Upper lobe of left lung (tissue), 6 donors: ENCODE results near the gene GLIPR2. TPM values are rescaled to one million over a fixed set of nuclear protein-coding genes. Genes with fewer than 3 reads are reported as not detected.
A peak's percentile ranks its signal among the peaks of the same experiment; 100 is the strongest.

Experiments
- ATAC-seq, 2 donors: fragments of 200-7000 bp; cut with Tn5 transposase; one replicate each; pipeline ENCODE4 v1.9.1; 2022; ENCODE audit warnings: mild to moderate bottlenecking in 2 of 2, moderate library complexity in 2 of 2; ENCODE audit not compliant: low FRiP score in 2 of 2
- DNase-seq, 2 donors: peaks; one replicate each; pipeline ENCODE4 v3.0.0-alpha.2; 2019 to 2020
- H3K27ac ChIP-seq, 4 donors: fragments of 200-600 bp; sonication (generic); one replicate each; pipeline ENCODE4 v1.5.1; 2016 to 2019
- H3K27me3 ChIP-seq, 4 donors: fragments of 200-600 bp; sonication (generic); one replicate each; pipeline ENCODE4 v1.5.1; 2017 to 2019
- H3K36me3 ChIP-seq, 4 donors: fragments of 200-600 bp; sonication (generic); one replicate each; pipeline ENCODE4 v1.5.1; 2016 to 2019
- H3K4me1 ChIP-seq, 4 donors: fragments of 200-600 bp; sonication (generic); one replicate each; pipeline ENCODE4 v1.5.1; 2018 to 2019
- H3K4me3 ChIP-seq, 4 donors: fragments of 200-600 bp; sonication (generic); one replicate each; pipeline ENCODE4 v1.5.1; 2017 to 2019; ENCODE audit warnings: mild to moderate bottlenecking in 2 of 4, moderate library complexity in 1 of 4
- H3K9me3 ChIP-seq, 4 donors: fragments of 200-600 bp; sonication (generic); one replicate each; pipeline ENCODE4 v1.5.1; 2018 to 2019
- CTCF ChIP-seq, 6 experiments: fragments of 450-650 bp in 4 of 6; fragments of 200-600 bp in 2 of 6; sonication (generic) in 2 of 6; IDR thresholded peaks; one replicate each; pipeline ENCODE4 v1.5.1; 2016 to 2019; ENCODE audit warnings: antibody characterized with exemption in 6 of 6
- EP300 ChIP-seq, 4 donors: sonication (generic); formaldehyde crosslinking; IDR thresholded peaks; one replicate each; pipeline ENCODE4 v1.5.1; 2017; ENCODE audit warnings: antibody characterized with exemption in 4 of 4, control low read depth in 2 of 4
- POLR2A ChIP-seq, 4 donors: fragments of 450-650 bp; IDR thresholded peaks; one replicate each; pipeline ENCODE4 v1.5.1; 2016 to 2017; ENCODE audit warnings: antibody characterized with exemption in 4 of 4, mild to moderate bottlenecking in 2 of 4
- POLR2AphosphoS5 ChIP-seq, 2 donors: sonication (generic); formaldehyde crosslinking; IDR thresholded peaks; one replicate each; pipeline ENCODE4 v1.5.1; 2017; ENCODE audit warnings: antibody characterized with exemption in 2 of 2
- WGBS, 2 donors: methylation state at CpG; one replicate each; pipeline ENCODE4 v1.1.5; 2017 to 2018; 5-methylcytosine and 5-hydroxymethylcytosine counted together
- total RNA-seq, 6 donors: library from RNA; depleted of rRNA in 4 of 6; stranded (reverse); fragments of >200 nt in 4 of 6; gene quantifications; one replicate each; pipeline versions ENCODE4 v1.1.0 to v1.2.1, GENCODE V29; 2016 to 2021
- donor health status: DM: no; HTN: no; CAD: no; lungs with moderate emphysema.
- donor health status: DM: no; HTN: yes; CAD: no; lungs with severe emphysema.

Gene GLIPR2
- total RNA-seq, 6 donors from 2014 or later = 39.6 to 131 (median 66.0) TPM

DNA sequence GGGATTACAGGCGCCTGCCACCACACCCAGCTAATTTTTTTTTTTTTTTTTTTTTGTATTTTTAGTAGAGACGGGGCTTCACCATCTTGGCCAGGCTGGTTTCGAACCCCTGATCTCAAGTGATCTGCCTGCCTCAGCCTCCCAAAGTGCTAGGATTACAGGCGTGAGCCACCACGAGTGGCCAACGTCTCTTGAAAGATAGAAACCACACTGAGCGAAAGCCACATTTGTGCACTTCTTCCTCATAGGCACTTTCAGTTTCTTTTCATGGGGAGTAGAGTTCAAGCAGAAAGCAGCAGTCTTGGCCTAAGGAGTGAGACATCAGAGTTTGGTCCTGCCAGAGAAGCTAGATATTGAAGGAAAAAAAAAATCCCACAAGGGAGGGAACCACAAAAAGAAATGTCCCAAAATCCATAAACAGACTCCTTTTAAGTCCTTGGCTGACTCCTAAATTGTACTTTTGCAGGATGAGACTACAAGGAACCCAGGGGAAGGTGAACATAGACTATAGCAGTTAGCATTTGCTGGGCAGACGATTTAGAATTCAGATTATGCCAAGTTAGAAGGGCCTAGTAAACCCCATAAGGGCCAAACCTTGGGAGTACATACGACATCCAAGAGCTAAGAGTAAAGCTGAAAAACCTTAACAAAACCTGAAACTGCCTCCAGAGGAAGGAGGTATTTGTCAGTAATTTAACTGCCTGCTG, 43.9 kb upstream of the GLIPR2 start:
- peak in 1 of 2 donors; percentile 29 for DNase-seq
- peak in 1 of 2 donors; percentile 80 for ATAC-seq
- TF ChIP-seq CTCF (IDR thresholded peaks at IDR 0.05) (no peak), POLR2A (IDR thresholded peaks at IDR 0.05) (no peak), POLR2AphosphoS5 (IDR thresholded peaks at IDR 0.05) (no peak), EP300 (IDR thresholded peaks at IDR 0.05) (no peak)
- WGBS, 2 donors = 72 to 75% methylated on average over 9 of the region's 9 CpGs
- H3K9me3 ChIP-seq = no peaks in the 10 kb centered on the region
- H3K27ac ChIP-seq = peak overlapping the region in 2 of 4 donors; percentile 11 to 44
- H3K27me3 ChIP-seq = no peaks in the 10 kb centered on the region
- no peaks in the 10 kb centered on the region for H3K36me3 ChIP-seq
- H3K4me3 ChIP-seq = no peak overlapping the region
- peaks cover 0 to 10% (median 10%) of the 10 kb centered on the region in 4 donors for H3K4me1 ChIP-seq

DNA sequence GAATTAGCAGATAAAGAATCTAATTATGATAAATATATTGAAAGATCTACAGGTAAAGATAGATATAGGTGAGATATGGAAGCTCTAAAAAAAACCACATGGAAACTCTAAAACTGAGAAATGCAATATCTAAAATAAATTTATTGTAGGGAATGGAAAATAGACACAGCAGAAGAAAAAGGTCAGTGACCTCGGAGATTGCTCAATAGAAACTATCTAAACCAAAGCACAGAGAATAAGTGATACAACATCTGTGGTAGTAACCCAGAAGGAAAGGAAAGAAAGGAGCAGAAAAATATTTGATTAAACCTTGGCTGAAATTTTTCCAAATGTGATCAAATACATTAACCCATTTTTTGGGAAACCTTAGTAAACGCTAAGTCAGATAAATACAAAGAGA, 43.1 kb upstream of the GLIPR2 start:
- no peaks in the 10 kb centered on the region for H3K9me3 ChIP-seq
- H3K27ac ChIP-seq = no peak overlapping the region
- peaks cover 0 to 10% (median 10%) of the 10 kb centered on the region in 4 donors for H3K4me1 ChIP-seq
- no peaks in the 10 kb centered on the region for H3K36me3 ChIP-seq
- H3K4me3 ChIP-seq = no peak overlapping the region
- 83 to 88% methylated on average over 2 of the region's 2 CpGs for WGBS, 2 donors
- TF ChIP-seq POLR2AphosphoS5 (IDR thresholded peaks at IDR 0.05) = no peak
- no peak for TF ChIP-seq POLR2A (IDR thresholded peaks at IDR 0.05)
- no peak for TF ChIP-seq CTCF (IDR thresholded peaks at IDR 0.05)
- TF ChIP-seq EP300 (IDR thresholded peaks at IDR 0.05) = no peak
- no peak for DNase-seq
- no peak for ATAC-seq
- no peaks in the 10 kb centered on the region for H3K27me3 ChIP-seq

- ATAC-seq (no peak), DNase-seq (no peak)
- Histone ChIP-seq H3K9me3 (no peaks in the 10 kb centered on the region), H3K4me1 (peaks cover 0 to 4% (median 0%) of the 10 kb centered on the region in 4 donors), H3K27me3 (no peaks in the 10 kb centered on the region), H3K27ac (no peak overlapping the region), H3K36me3 (no peaks in the 10 kb centered on the region), H3K4me3 (no peak overlapping the region)
- TF ChIP-seq EP300 (IDR thresholded peaks at IDR 0.05) (no peak), POLR2A (IDR thresholded peaks at IDR 0.05) (no peak), POLR2AphosphoS5 (IDR thresholded peaks at IDR 0.05) (no peak), CTCF (IDR thresholded peaks at IDR 0.05) (no peak)
- WGBS, 2 donors = 90 to 91% methylated on average over 1 of the region's 1 CpG
These were observed 36.8 kb upstream of the GLIPR2 start for GRCh38 chr9:36099718-36100117.

- no peaks in the 10 kb centered on the region for H3K9me3 ChIP-seq
- WGBS, 2 donors = 77 to 78% methylated on average over 3 of the region's 3 CpGs
- ATAC-seq (no peak), DNase-seq (no peak)
- no peak overlapping the region for H3K27ac ChIP-seq
- H3K27me3 ChIP-seq = no peaks in the 10 kb centered on the region
- H3K4me3 ChIP-seq = no peak overlapping the region
- H3K4me1 ChIP-seq = peaks cover 0 to 4% (median 0%) of the 10 kb centered on the region in 4 donors
- H3K36me3 ChIP-seq = no peaks in the 10 kb centered on the region
- TF ChIP-seq POLR2A (IDR thresholded peaks at IDR 0.05) = no peak
These were observed 36.0 kb upstream of the GLIPR2 start for GRCh38 chr9:36100532-36100931.

DNA sequence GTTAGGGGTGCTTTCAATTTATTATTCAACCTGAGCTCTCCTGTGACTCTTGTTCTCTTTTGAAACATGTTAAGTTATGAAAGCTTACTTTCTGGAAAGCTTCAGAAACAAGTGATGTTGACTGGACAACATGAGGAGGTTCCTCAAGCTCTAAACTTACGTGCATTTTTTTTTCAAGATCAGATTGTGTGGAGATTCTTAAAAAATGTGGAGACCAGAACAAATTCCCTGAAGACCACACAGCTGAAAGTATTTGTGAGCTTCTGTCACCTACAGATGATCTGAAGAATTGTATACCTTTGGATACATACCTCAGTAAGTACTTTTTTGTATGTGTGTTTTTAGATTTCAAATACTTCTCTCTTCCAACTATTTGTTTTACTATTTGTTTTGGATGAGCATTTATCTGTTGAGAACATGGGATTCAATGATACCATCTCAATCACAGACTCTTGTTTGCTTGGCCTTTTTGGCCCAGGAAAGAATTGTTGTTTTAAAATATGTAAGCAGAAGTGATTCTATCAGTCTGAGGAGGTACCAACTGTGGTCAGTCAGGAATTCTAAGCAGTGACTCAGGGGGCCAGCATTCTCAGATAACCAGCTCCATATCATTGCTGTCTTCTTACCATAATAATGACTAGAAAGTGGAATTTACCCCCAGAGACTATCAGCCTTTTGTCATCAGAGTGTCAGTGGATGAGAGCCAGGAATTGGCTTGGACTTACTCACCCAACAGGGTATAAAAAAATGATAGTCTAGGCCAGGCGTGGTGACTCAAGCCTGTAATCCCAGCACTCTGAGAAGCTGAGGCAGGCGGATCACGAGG, 34.4 kb upstream of the GLIPR2 start:
- TF ChIP-seq CTCF (IDR thresholded peaks at IDR 0.05) = no peak
- TF ChIP-seq EP300 (IDR thresholded peaks at IDR 0.05) = no peak
- no peak for TF ChIP-seq POLR2A (IDR thresholded peaks at IDR 0.05)
- TF ChIP-seq POLR2AphosphoS5 (IDR thresholded peaks at IDR 0.05) = no peak
- H3K36me3 ChIP-seq = no peaks in the 10 kb centered on the region
- H3K4me1 ChIP-seq = peaks cover 0 to 4% (median 0%) of the 10 kb centered on the region in 4 donors
- WGBS, 2 donors = 77 to 90% methylated on average over 4 of the region's 4 CpGs
- H3K4me3 ChIP-seq = no peak overlapping the region
- no peaks in the 10 kb centered on the region for H3K9me3 ChIP-seq
- DNase-seq (no peak), ATAC-seq (peak in 1 of 2 donors; percentile 93)
- peak overlapping the region in 1 of 4 donors; percentile 11 for H3K27ac ChIP-seq
- no peaks in the 10 kb centered on the region for H3K27me3 ChIP-seq
